ENCODE data around the gene ALAS1. TPM values are rescaled to one million over a fixed set of nuclear protein-coding genes. Genes with fewer than 3 reads are reported as not detected.

The ALAS1 gene
- total RNA-seq, 2 experiments from 2014 or later: 34.4 to 43.6 TPM

DNA sequence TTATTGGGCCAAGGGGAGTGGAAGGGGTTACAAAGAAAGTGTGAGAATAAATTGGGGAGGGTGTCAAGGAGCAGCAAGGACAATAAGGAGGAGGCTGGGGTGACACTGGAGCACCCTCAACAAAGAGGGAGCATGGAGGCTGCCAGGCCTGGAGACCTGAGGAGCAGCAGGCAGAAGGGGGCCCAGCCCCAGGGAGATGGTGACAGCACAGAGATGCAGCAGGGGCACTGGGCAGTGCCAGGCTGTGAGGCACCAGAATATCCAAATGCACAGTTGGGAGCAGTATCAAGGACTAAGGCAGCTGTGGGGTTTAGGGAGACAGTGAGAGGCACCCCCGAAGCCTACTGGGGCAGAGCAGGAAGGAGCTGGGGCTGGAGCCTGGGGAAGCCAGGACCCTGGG is 19.4 kb upstream of the ALAS1 start:
- ChIA-PET POLR2A (interaction anchor here (0.7 to 0.8 kb wide), 2 partner anchors 18 to 47 kb away, joined by 3 read pairs; partner anchors contain the start of gene TLR9), CTCF (ENCODE audit: unreplicated experiment) (interaction anchor here (0.6 kb wide), 1 partner anchor 163 kb away, joined by 3 read pairs; no protein-coding TSS in a partner anchor)
- H3K27ac ChIP-seq (ENCODE audit: low read depth, low read length, poor library complexity, severe bottlenecking): no peak overlapping the region
- H4K20me1 ChIP-seq (ENCODE audit: insufficient read depth, low read length): no peaks in the 10 kb centered on the region
- no peaks in the 10 kb centered on the region for H3K79me2 ChIP-seq (ENCODE audit: insufficient read depth, low read depth, low read length)
- H3K4me3 ChIP-seq (ENCODE audit: low read depth, low read length, poor library complexity, severe bottlenecking): no peak overlapping the region
- H3K36me3 ChIP-seq (ENCODE audit: insufficient read depth, low read length): no peaks in the 10 kb centered on the region
- no peak overlapping the region for H2AFZ ChIP-seq (ENCODE audit: low read length)
- intact Hi-C loops (cut with micrococcal nuclease; ENCODE audit: unreplicated experiment): no loop called here
- no peaks in the 10 kb centered on the region for H3K9me2 ChIP-seq (ENCODE audit: insufficient read depth, low read length)
- peaks cover 7% of the 10 kb centered on the region for H3K4me1 ChIP-seq (ENCODE audit: insufficient read depth, low read length, poor library complexity, severe bottlenecking)
- no TSS peak for BruUV-seq (replicated peaks)
- no peak overlapping the region for H3K4me2 ChIP-seq (ENCODE audit: low read length)
- no peak for TF ChIP-seq EZH2phosphoT487 (IDR thresholded peaks at IDR 0.05; ENCODE audit: borderline replicate concordance, low read depth, low read length)
- TF ChIP-seq, protein P1, sequence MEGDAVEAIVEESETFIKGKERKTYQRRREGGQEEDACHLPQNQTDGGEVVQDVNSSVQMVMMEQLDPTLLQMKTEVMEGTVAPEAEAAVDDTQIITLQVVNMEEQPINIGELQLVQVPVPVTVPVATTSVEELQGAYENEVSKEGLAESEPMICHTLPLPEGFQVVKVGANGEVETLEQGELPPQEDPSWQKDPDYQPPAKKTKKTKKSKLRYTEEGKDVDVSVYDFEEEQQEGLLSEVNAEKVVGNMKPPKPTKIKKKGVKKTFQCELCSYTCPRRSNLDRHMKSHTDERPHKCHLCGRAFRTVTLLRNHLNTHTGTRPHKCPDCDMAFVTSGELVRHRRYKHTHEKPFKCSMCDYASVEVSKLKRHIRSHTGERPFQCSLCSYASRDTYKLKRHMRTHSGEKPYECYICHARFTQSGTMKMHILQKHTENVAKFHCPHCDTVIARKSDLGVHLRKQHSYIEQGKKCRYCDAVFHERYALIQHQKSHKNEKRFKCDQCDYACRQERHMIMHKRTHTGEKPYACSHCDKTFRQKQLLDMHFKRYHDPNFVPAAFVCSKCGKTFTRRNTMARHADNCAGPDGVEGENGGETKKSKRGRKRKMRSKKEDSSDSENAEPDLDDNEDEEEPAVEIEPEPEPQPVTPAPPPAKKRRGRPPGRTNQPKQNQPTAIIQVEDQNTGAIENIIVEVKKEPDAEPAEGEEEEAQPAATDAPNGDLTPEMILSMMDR (conservative IDR thresholded peaks at IDR 0.05; ENCODE audit: low read length): no peak
- DNase-seq (ENCODE audit: low spot score): no peak
- no peaks in the 10 kb centered on the region for H3K9me3 ChIP-seq (ENCODE audit: low read length)

DNA sequence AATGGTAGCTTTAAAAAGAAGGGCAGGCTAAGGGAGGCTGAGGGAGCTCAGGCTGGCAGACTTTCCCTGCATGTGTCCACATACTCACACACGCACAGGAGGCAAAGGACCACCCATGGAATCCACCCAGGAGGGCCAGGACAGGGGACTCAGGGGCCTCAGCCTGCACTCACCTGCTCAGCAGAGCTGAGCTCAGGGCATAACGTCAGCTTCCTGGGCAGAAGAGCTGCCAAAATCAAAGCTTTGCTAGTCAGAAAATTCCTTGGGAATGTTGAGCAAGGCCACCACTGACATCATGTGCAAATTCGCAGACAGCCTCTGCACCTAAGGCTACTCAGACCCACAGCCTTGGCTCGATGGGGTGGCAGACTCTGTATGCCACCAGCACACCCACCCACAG is 16.4 kb upstream of the ALAS1 start:
- ChIA-PET POLR2A (interaction anchor here (0.5 to 1.4 kb wide), 4 partner anchors 8 to 1226 kb away, joined by 3 to 4 read pairs (median 3); no protein-coding TSS in a partner anchor), CTCF (ENCODE audit: unreplicated experiment) (interaction anchor here (0.8 to 1.3 kb wide), 3 partner anchors 10 to 289 kb away, joined by 3 to 4 read pairs (median 3); no protein-coding TSS in a partner anchor)
- Histone ChIP-seq H3K4me1 (ENCODE audit: insufficient read depth, low read length, poor library complexity, severe bottlenecking) (peaks cover 7% of the 10 kb centered on the region), H3K27ac (ENCODE audit: low read depth, low read length, poor library complexity, severe bottlenecking) (no peak overlapping the region), H4K20me1 (ENCODE audit: insufficient read depth, low read length) (no peaks in the 10 kb centered on the region), H3K9me2 (ENCODE audit: insufficient read depth, low read length) (no peaks in the 10 kb centered on the region), H3K4me3 (ENCODE audit: low read depth, low read length, poor library complexity, severe bottlenecking) (no peak overlapping the region), H3K36me3 (ENCODE audit: insufficient read depth, low read length) (no peaks in the 10 kb centered on the region), H3K79me2 (ENCODE audit: insufficient read depth, low read depth, low read length) (no peaks in the 10 kb centered on the region), H3K9me3 (ENCODE audit: low read length) (no peaks in the 10 kb centered on the region), H3K4me2 (ENCODE audit: low read length) (no peak overlapping the region), H2AFZ (ENCODE audit: low read length) (no peak overlapping the region)
- no peak for DNase-seq (ENCODE audit: low spot score)
- intact Hi-C loops (cut with micrococcal nuclease; ENCODE audit: unreplicated experiment): no loop called here
- TF ChIP-seq EZH2phosphoT487 (IDR thresholded peaks at IDR 0.05; ENCODE audit: borderline replicate concordance, low read depth, low read length): no peak
- TF ChIP-seq, protein P1 (conservative IDR thresholded peaks at IDR 0.05; ENCODE audit: low read length): no peak
- no TSS peak for BruUV-seq (replicated peaks)

DNA sequence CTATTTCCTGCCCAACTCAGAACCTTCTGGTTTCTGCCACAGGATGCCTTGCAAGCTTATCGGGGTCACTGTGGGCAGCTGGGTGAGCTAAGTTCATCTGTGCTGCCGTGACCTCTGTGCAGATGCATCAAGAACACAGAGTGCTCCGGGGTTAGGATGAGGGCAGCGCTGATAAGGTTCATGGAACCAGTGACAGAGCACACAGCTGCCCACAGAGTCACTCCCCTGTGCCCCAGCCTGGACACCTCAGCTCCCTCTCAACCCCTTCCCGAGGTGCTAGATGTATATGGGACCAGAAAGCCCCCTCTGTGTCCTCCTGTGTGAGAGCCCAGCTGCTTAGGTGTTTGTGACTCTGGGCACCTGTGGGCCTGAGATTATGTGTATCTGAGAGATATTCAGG is 15.8 kb upstream of the ALAS1 start:
- Histone ChIP-seq H4K20me1 (ENCODE audit: insufficient read depth, low read length) (no peaks in the 10 kb centered on the region), H3K9me2 (ENCODE audit: insufficient read depth, low read length) (no peaks in the 10 kb centered on the region), H2AFZ (ENCODE audit: low read length) (no peak overlapping the region), H3K36me3 (ENCODE audit: insufficient read depth, low read length) (no peaks in the 10 kb centered on the region), H3K27ac (ENCODE audit: low read depth, low read length, poor library complexity, severe bottlenecking) (no peak overlapping the region), H3K9me3 (ENCODE audit: low read length) (no peaks in the 10 kb centered on the region), H3K79me2 (ENCODE audit: insufficient read depth, low read depth, low read length) (no peaks in the 10 kb centered on the region), H3K4me3 (ENCODE audit: low read depth, low read length, poor library complexity, severe bottlenecking) (no peak overlapping the region), H3K4me2 (ENCODE audit: low read length) (no peak overlapping the region), H3K4me1 (ENCODE audit: insufficient read depth, low read length, poor library complexity, severe bottlenecking) (peaks cover 7% of the 10 kb centered on the region)
- ChIA-PET CTCF (ENCODE audit: unreplicated experiment) (interaction anchor here (0.8 to 1.3 kb wide), 3 partner anchors 10 to 289 kb away, joined by 3 to 4 read pairs (median 3); no protein-coding TSS in a partner anchor), POLR2A (no interaction called here)
- intact Hi-C loops (cut with micrococcal nuclease; ENCODE audit: unreplicated experiment): no loop called here
- no peak for DNase-seq (ENCODE audit: low spot score)
- TF ChIP-seq, protein P1 (conservative IDR thresholded peaks at IDR 0.05; ENCODE audit: low read length): no peak
- no peak for TF ChIP-seq EZH2phosphoT487 (IDR thresholded peaks at IDR 0.05; ENCODE audit: borderline replicate concordance, low read depth, low read length)
- BruUV-seq (replicated peaks): no TSS peak

Data from OCI-LY7 (cell line).